NOMO-1 (cell line): ENCODE results near the gene EVPL.
A peak's percentile ranks its signal among the peaks of the same experiment; 100 is the strongest.
"Not testable (repeated sequence)": the region's sequence is repeated elsewhere in the genome, so short reads cannot be mapped to it uniquely, and the experiment has no call there.

Experiments used
- DNase-seq, 2 experiments: peaks; one replicate each; lab custom pipeline; 2025; ENCODE audit not compliant: unreplicated experiment in 2 of 2; lab: John Stamatoyannopoulos, UW

The EVPL gene

DNA sequence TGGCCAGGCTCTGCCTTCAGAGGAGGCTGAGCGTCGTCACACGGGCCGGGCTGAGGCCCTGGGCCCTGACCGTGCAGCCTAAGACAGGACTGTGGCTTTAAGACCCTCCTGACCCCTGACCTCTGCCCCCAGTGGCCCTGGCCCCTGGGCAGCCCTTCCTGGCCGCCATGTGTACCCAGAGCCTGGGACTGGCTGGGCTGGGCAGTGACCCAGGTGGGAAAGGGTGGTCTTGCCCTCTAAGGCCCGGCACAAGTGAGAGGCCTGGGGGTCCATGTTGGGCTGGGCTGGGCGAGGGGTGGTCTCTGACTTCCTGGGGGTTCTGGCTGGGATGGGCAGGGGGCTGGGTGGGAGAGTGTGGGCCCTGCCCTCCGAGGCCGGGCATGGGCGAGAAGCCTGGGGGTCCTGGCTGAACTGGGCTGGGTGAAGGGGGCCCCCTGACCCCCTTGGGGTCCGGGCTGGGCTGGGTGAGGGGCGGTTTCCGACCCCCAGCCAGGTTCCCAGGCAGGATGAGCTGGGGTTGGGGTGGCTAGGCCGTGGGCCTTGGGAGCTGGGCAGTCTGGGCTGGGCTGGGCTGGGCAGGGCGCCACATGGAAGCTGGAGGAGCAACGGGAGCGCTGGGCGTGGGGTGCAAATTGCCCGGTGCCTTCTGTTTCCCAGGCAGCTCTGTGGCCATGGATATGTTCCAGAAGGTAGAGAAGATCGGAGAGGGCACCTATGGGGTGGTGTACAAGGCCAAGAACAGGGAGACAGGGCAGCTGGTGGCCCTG, 26.2 kb downstream of the EVPL start, which contains the start of gene CDK3:
Gene CDK3 (plus strand): TSS at position 101 of the 767 bp plus-strand sequence. CDS start 571 bp downstream, at position 672.
- DNase-seq: no peak

DNA sequence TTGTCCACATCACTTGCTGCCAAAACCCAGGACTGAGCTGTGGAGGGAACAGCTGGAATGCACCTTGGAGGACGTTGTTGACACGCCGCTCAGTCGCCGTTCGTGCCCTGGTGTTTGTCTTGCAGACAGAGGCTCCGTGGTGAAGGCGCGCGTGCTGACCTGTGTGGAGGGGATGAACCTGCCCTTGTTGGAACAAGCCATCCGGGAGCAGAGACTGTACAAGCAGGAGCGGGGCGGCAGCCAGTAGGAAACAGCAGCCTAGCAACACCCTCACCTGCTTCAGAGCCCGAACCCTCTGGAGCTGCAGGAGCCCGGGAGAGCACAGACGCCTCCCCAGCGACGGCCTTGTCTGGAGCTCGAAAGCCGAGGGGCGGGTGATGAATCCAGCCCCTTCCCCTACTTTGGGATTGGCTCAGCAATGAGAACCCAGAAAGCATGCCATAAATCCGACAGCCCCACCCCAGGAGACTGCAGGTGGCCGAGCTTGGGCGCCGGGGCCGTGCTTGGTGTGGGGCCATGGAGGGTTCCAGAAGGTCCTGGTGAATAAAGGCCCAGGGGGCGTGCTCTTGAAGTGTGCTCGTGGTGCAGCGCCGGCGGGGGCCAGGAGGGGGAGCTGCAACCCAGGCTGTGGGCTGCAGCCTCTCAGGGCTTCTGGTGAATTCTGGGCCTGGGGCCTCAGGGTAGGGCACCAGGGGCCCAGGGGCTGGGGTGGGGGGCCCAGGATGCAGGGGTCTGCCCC, 26.9 kb downstream of the EVPL start:
- peak; percentile 14 to 26 for DNase-seq

DNA sequence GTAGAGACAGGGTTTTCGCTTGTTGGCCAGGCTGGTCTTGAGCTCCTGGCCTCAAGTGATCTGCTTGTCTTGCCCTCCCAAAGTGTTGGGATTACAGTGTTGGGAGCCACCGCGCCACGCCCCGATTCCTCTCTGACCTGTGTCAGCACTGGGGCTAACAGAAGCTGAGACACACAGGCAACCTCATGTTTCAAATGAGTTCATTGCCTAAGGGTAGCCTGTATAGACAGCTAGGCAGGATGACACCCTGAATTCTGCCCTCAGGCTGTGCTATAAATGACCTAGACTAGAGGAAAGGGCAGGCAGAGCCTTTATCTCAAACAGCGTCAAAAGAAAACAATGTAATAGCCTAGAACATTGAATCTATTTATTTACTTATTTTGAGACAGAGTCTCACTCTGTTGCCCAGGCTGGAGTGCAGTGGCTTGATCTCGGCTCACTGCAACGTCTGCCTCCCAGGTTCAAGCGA, 28.7 kb downstream of the EVPL start:
- no peak for DNase-seq

DNA sequence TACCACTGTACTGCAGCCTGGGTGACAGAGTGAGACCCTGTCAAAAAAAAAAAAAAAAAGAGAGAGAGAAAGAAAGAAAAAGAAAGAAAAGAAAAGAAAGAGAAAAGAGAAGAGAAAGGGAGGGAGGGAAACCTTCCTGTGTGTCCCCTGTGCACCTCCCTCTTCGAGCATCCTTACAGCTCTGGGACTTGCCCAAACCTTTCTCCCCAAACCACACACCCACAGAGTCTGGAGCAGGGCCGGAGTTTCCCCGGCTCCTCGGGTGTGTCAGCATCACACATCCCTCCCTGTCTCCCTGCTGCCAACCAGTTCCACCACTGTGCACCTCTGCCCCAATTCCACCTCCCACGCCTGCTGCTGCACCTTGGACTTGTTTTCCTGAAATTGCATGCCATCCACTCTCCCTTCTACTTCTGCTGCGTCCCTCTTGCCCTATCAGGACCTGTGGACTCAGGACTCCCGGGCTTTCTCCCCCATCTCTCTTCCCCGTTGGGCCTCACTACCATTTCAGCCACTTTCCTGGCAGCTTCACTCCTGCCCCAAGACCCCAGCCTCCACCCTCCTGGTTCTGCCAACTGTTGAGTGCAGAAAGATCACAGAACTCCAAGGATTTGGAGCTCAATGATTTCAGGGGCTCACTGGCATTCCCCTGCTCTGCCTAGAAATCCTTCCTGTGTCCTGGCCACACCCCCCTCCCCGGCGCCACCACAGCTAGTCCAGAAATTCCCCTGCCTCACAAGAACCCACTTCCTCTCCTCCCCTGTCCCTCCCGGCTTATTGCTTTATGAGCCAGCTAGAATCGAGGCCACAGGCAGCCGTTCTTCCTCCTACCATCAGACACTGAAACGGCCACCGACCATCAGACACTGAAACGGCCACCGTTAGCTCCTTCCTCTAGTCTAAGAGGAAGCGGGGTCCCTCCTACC, 30.2 kb downstream of the EVPL start:
- DNase-seq: peak; percentile 60 to 79

DNA sequence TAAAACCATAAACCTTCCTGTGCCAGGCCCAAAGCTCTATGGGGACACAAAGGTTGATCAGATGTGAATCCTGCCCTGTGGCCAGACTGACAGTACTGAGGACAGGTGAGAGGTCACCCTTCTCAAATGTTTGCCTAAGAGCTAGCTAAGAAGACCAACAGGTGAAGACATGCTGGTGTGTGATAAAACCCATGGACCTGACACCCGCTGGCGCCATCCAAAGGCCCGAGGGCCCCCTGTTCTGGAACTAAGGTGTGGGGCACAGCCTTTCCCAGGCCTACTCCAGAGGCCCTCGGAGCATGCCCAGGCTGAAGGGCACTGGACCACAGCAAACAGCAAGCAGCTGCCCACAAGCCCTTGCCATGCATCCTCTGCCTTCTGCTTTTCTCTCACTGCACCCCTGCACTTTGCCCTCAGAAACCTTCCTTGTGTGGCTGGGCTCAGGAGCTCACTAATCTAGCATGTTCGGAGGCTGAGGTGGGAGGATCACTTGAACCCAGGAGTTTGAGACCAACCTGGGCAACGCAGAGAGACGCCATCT, 31.7 kb downstream of the EVPL start:
- no peak for DNase-seq

DNA sequence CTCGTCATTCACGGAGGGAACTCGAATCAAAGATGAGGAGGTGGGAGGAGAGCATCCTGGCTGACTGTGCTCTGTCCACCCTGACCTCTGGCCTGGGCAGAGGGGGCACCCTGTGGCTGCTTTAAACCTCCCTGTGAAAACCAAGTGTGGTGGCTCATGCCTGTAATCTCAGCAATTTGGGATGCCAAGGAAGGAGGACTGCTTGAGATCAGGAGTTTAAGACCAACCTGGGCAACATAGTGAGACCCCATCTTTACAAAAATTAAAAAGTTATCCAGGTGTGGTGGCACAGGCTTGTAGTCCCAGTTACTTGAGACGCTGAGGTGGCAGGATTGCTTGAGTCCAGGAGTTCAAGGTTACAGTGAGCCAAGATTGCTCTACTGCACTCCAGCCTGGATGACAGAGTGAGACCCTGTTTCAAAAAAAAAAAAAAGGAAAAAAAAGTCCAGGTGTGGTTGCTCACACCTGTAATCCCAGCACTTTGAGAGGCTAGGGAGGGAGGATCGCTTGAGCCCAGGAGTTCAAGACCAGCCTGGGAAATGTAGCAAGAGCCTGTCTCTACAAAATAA, 32.2 kb downstream of the EVPL start:
- no peak for DNase-seq

DNA sequence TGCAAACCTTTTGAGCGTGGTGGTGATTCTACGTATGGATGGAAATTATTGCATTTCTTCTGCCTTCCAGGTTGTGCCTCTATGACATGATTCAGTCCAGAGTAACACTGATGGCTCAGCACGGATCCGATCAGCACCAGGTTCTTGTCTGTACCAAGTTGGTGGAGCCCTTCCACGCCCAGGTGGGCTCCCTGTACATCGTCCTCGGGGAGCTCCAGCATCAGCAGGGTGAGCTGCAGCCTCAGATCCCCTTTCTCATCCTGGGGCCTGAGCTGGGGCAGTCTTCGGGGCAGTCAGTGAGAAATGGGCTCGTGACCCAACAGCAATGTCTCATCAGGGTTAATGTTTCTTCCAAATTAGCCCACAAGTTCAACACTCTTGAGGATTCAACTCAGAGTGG, 35.7 kb downstream of the EVPL start:
- DNase-seq: no peak

DNA sequence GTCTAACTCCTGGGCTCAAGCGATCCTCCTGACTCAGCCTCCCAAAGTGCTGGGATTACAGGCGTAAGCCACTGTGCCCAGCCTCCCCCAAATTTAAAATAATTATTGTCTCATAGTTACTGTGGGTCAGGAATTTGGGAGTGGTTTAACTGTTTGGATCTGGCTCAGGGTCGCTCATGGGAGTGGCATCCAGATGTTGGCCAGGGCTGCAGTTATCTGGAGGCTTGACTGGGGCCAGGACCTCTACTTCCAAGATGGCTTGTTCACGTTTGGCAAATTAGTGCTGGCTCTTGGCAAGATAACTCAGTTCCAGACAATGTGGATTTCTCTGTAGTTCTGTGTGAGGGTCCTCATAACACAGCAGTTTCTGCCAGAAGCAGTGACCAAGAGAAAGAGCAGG, 40.1 kb downstream of the EVPL start:
- no peak for DNase-seq

DNA sequence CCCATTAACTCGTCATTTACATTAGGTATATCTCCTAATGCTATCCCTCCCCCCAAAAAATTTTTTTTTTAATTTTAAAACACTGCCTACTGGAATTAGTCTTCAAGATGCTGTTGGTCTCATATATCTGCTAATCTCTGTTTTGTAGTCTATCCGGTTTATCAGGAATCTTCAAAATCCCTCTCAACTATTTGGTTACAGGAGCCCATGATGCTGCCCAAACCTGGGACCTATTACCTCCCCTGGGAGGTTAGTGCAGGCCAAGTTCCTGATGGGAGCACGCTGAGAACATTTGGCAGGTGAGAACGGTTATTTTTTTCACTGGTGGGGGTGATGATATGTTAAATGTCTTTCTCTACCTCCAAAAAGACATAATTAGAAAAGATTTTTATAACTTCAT, 41.1 kb downstream of the EVPL start:
- no peak for DNase-seq

DNA sequence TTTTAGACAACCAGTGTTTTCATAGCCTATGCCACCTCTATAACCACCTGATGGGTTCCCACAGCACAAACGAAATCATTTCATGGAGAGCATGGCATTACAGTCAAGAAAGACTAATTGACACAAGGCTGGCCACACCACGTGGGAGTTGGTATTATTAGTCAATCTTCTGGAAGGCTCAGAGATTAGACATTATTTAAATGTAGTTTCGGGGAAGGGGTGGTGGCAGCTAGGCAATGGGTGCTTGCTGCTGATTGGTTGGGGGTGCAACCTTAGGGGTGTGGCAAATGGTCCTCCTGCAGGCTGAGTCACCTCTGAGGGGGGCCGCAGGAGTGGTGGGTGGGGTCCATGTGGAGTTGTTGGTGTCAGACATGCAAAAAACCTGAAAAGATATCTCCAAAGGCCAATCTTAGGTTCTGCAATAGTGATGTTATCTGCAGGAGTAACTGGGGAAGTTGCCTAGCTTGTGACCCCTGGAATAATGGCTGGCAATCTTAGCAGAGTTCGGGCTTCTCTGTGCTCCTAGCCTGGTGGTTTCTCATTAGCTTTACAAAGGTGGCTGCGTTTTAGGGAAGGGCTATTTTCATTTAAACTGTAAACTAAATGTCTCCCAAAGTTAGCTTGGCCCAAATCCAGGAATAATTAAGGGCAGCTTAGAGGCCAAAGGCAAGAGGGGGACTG, 43.5 kb downstream of the EVPL start:
- peak; percentile 73 to 74 for DNase-seq

DNA sequence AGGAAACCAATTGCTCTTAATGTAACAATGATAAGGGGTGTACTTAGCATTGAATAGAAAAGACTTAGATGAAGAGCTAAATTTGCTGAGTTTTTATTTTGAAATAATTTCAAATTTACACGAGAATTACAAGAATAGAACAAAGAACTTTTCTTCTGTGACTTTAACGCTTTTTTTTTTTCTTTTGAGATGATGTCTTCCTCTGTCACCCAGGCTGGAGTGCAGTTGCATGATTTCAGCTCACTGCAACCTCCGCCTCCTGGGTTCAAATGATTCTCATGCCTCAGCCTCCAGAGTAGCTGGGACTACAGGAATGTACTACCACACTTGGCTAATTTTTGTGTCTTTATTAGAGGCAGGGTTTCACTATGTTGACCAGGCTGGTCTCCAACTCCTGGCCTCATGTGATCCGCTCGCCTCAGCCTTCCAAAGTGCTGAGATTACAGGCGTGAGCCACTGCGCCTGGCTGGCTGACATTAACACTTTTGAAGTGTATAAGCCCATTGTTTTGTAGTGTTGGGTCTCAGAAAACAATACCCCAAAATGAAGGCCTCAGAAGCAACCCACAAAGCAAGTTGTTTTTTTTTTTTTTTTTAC, 46.0 kb downstream of the EVPL start:
- DNase-seq: no peak

DNA sequence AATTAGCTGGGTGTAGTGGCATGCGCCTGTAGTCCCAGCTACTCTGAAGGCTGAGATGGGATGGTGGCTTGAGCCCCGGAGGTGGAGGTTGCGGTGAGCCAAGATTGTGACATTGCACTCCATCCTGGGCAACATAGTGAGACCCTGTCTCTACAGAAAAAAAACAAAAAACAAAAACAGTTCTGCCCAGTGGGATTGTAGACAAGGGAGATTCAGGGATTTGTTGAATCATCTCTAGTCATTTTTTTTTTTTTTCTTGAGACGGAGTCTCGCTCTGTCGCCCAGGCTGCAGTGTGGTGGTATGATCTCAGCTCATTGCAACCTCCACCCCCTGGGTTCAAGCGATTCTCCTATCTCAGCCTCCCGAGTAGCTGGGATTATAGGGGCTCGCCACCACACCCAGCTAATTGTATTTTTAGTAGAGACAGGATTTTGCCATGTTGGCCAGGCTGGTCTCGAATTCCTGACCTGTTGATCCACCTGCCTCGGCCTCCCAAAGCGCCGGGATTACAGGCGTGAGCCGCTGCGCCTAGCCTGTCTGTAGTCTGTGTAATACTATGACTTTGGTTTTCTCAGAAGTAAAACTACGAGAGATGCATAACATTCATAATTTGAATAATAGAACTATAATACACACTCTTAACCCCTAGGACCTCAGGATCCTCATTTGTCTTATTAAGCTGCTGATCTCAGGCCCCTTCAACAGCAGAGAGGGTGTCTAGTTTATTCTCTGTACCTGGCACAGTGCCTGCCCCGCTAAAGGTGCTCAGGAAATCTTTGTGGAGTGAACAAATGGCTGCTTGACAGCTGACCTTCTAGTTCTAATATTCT, 46.7 kb downstream of the EVPL start:
- DNase-seq: peak in 1 of 2 experiments; percentile 17

DNA sequence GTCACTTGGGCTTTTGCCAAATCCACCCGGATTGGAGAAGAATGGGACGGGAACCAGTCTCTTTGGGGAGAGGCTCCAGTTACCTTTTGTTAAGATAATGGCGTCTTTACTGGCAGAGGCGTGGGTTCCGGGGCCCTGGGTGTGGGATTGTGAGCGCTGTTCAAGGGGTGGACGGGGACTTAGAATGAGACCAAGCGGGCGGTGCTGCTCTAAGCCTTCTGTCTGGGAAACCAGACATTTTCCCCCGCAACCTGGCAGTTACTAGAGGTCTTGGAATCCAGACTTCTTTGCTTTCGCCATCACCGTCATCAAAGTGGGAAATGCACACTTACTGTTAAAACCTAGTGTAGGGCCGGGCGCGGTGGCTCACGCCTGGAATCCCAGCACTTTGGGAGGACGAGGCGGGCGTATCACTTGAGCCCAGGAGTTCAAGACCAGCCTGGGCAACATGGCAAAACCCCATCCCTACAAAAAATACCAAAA, 47.4 kb downstream of the EVPL start:
- peak in 1 of 2 experiments; percentile 54 for DNase-seq

DNA sequence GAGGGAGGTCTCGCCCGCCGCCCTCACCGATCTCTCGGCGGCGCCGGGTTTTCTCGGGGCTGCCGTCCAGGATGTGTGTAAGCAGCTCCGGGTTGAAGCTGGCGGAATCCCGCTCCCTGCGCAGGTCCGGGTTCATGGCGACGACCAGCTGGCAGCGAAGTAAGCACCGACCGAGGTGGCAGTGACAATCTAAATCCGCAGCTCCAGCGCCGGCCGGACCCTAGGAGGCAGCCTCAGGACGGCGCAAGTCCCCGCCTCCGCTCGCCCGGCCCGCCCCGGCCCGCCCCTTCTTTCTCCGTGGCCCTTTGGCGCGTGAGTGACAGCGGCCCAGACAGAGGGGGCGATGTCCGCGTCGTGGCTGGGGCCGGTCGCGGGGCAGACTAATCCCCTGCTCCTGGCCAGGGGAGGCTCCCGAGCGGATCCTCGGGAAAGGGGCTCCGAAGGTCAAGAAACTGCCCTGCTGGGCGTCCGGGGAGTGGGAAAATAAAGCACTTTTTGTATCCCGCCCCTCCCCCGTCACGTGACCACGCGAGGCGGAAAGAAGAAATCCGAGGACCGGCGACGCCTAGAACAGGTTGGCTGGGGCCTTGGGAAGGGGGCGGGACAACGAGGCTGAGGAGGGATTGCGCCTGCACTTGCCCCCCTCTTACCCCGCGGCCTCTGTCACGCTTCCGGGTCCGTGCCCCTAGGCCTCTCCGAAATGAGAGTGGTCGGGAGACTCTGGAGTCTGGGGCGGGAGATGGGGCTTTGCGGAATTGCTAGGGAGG, 48.0 kb downstream of the EVPL start, which contains the start of the genes ACOX1 and TEN1:
Gene ACOX1 (minus strand): TSS at position 229 of the 767 bp plus-strand sequence. CDS start 93 bp downstream, at position 136.
Gene TEN1 (plus strand): TSS at position 303 of the 767 bp plus-strand sequence. CDS start 6,953 bp downstream, outside the sequence.
- peak; percentile 95 to 98 for DNase-seq

DNA sequence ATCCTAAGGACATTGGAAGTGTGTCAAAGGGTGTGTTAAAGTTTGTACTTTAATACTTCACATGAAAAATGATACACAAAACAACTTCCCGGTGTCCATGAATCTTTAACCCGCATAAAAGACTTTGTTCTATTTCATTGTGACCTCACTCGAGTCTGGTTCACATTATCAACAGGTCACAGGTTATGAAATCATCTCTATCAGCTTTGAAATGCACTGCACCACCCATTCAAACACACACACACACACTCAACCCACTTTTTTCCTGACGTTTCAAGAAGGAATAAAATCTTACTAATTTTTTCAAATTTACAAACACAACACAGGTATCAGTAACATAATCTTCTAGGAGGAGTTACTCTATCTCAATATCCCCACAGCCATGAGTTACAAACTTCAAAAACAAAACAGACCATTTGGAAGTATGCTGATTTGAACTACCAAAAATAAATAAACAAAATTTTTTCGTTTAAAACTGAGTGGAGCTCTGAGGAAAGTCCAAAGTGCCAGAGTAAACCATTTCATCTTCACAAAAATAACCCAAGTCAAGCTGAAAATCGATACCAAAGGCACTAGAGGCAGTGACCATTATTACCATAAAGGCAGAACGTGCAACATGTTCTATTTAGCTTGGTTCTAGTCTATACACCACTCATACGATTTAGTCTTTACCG, 50.8 kb downstream of the EVPL start:
- DNase-seq: no peak

DNA sequence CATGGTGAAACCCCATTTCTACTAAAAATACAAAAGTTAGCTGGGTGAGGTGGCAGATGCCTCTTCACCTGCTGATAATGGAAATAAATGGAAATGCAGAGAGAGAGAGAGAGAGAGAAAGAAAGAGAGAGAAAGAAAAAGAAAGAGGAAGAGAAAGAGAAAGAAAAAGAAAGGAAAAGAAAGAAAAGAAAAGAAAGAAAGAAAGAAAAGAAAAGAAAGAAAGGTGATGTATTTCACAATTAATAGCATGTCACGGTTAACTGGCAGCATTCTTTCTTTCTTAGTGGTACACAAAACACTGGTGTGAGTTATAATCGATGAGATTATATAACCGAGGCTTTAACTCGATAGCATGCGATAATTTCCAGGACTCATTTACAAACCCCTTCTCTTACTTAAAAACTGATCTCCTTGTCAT, 51.3 kb downstream of the EVPL start:
- DNase-seq: no peak

DNA sequence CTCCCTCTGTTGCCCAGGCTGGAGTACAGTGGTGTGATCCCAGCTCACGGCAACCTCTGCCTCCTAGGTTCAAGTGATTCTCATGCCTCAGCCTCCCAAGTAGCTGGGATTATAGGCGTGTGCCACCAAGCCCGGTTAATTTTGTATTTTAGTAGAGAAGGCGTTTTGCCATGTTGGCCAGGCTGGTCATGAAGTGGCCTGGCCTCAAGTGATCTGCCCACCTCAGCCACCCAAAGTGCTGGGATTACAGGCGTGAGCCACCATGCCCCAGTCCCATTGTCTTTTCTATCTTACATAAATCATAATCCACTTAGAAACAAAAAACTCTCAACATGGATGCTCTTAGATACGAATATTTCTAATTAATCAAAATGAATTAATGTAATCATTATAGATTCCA, 51.9 kb downstream of the EVPL start:
- not testable (repeated sequence) for DNase-seq
